Measurements from ENCODE around the gene RNF227.
A peak's percentile ranks its signal among the peaks of the same experiment; 100 is the strongest.

DNA sequence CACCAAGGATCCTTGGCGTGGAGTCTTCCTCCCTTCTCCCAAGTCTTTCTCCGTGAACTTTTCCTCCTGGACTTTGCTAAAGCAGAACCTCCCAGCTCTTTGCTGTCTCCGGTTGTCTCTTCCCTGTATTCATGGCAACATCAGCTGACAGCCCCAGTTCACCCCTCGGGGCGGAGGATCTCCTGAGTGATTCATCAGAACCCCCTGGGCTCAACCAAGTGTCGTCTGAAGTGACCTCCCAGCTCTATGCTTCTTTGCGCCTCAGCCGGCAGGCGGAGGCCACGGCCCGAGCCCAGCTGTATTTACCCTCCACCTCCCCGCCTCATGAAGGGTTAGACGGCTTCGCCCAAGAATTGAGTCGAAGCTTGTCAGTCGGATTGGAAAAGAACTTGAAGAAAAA is 16.9 kb upstream of the RNF227 start:
- TF ChIP-seq ZNF713 (CRISPR knock-in tag; IDR thresholded peaks at IDR 0.05) (no peak), ERF (CRISPR knock-in tag; IDR thresholded peaks at IDR 0.05) (no peak), ZNF367 (CRISPR knock-in tag; IDR thresholded peaks at IDR 0.05; ENCODE audit: borderline replicate concordance) (no peak), FOXM1 (CRISPR knock-in tag; IDR thresholded peaks at IDR 0.05) (no peak), ZNF24 (IDR thresholded peaks at IDR 0.05) (no peak), ZEB1 (IDR thresholded peaks at IDR 0.05; ENCODE audit: insufficient replicate concordance, low read depth) (peak; percentile 4)
- TF ChIP-seq, protein P1, sequence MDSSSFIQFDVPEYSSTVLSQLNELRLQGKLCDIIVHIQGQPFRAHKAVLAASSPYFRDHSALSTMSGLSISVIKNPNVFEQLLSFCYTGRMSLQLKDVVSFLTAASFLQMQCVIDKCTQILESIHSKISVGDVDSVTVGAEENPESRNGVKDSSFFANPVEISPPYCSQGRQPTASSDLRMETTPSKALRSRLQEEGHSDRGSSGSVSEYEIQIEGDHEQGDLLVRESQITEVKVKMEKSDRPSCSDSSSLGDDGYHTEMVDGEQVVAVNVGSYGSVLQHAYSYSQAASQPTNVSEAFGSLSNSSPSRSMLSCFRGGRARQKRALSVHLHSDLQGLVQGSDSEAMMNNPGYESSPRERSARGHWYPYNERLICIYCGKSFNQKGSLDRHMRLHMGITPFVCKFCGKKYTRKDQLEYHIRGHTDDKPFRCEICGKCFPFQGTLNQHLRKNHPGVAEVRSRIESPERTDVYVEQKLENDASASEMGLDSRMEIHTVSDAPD (CRISPR knock-in tag; IDR thresholded peaks at IDR 0.05): no peak
- TF ChIP-seq, protein P2, sequence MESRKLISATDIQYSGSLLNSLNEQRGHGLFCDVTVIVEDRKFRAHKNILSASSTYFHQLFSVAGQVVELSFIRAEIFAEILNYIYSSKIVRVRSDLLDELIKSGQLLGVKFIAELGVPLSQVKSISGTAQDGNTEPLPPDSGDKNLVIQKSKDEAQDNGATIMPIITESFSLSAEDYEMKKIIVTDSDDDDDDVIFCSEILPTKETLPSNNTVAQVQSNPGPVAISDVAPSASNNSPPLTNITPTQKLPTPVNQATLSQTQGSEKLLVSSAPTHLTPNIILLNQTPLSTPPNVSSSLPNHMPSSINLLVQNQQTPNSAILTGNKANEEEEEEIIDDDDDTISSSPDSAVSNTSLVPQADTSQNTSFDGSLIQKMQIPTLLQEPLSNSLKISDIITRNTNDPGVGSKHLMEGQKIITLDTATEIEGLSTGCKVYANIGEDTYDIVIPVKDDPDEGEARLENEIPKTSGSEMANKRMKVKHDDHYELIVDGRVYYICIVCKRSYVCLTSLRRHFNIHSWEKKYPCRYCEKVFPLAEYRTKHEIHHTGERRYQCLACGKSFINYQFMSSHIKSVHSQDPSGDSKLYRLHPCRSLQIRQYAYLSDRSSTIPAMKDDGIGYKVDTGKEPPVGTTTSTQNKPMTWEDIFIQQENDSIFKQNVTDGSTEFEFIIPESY (CRISPR knock-in tag; IDR thresholded peaks at IDR 0.05): no peak
